Uterus (tissue), 4 donors: ENCODE results near the gene PEX3. TPM values are rescaled to one million over a fixed set of nuclear protein-coding genes. Genes with fewer than 3 reads are reported as not detected.

ENCODE experiments used
- DNase-seq, 2 donors: peaks; one replicate each; pipeline ENCODE4 v3.0.0-alpha.2; 2019 to 2020
- H3K27ac ChIP-seq, 2 donors: fragments of 200-600 bp; sonication (generic); 1 replicate in 1 of 2; 2 replicates in 1 of 2; pipeline ENCODE4 v1.5.1; 2016 to 2018
- H3K27me3 ChIP-seq, 2 donors: fragments of 200-600 bp; sonication (generic); one replicate each; pipeline ENCODE4 v1.5.1; 2018 to 2019; ENCODE audit warnings: control low read depth in 1 of 2
- H3K36me3 ChIP-seq, 2 donors: fragments of 200-600 bp; sonication (generic); one replicate each; pipeline ENCODE4 v1.5.1; 2019; ENCODE audit warnings: control low read depth in 1 of 2
- H3K4me1 ChIP-seq, 2 donors: fragments of 200-600 bp; sonication (generic); one replicate each; pipeline ENCODE4 v1.5.1; 2018 to 2019; ENCODE audit warnings: control low read depth in 1 of 2
- H3K4me3 ChIP-seq, 2 donors: fragments of 200-600 bp; sonication (generic); 1 replicate in 1 of 2; 2 replicates in 1 of 2; pipeline ENCODE4 v1.5.1; 2018 to 2019; ENCODE audit warnings: mild to moderate bottlenecking in 1 of 2
- H3K9me3 ChIP-seq, 2 donors: fragments of 200-600 bp; sonication (generic); one replicate each; pipeline ENCODE4 v1.5.1; 2019; ENCODE audit warnings: control low read depth in 1 of 2
- POLR2A ChIP-seq, 2 donors: fragments of 450-650 bp; IDR thresholded peaks; one replicate each; pipeline ENCODE4 v1.6.1; 2016; ENCODE audit warnings: antibody characterized with exemption in 2 of 2, mild to moderate bottlenecking in 1 of 2, moderate library complexity in 1 of 2
- intact Hi-C: fragments of 100-400 bp; cut with DNase I; formaldehyde crosslinking; loops from one replicate; pipeline ENCODE4 v1.15.1; 2023; ENCODE audit warnings: low total_unique reads
- total RNA-seq, 4 donors: library from RNA; depleted of rRNA in 3 of 4; stranded (reverse); fragments of >200 nt in 3 of 4; gene quantifications; one replicate each; pipeline versions ENCODE4 v1.1.0 to v1.2.4, GENCODE V29; 2014 to 2023
- TF ChIP-seq, protein P1 (sequence below), 4 experiments: fragments of 200-600 bp in 2 of 4; fragments of 450-650 bp in 2 of 4; sonication (generic) in 2 of 4; IDR thresholded peaks; one replicate each; pipeline ENCODE4 v1.5.1; 2016 to 2019; ENCODE audit warnings: antibody characterized with exemption in 4 of 4, mild to moderate bottlenecking in 2 of 4, moderate library complexity in 1 of 4
- donor health status: DM: yes; HTN: yes; CAD: no.

The PEX3 gene
- total RNA-seq, 4 donors from 2014 or later, result 4.1 to 29.7 (median 19.7) TPM

- H3K4me3 ChIP-seq, result no peak overlapping the region
- no peaks in the 10 kb centered on the region for H3K36me3 ChIP-seq
- H3K4me1 ChIP-seq, result no peaks in the 10 kb centered on the region
- TF ChIP-seq, protein P1, sequence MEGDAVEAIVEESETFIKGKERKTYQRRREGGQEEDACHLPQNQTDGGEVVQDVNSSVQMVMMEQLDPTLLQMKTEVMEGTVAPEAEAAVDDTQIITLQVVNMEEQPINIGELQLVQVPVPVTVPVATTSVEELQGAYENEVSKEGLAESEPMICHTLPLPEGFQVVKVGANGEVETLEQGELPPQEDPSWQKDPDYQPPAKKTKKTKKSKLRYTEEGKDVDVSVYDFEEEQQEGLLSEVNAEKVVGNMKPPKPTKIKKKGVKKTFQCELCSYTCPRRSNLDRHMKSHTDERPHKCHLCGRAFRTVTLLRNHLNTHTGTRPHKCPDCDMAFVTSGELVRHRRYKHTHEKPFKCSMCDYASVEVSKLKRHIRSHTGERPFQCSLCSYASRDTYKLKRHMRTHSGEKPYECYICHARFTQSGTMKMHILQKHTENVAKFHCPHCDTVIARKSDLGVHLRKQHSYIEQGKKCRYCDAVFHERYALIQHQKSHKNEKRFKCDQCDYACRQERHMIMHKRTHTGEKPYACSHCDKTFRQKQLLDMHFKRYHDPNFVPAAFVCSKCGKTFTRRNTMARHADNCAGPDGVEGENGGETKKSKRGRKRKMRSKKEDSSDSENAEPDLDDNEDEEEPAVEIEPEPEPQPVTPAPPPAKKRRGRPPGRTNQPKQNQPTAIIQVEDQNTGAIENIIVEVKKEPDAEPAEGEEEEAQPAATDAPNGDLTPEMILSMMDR (IDR thresholded peaks at IDR 0.05), result no peak
- TF ChIP-seq POLR2A (IDR thresholded peaks at IDR 0.05), result no peak
- no peak for DNase-seq
- no peaks in the 10 kb centered on the region for H3K27me3 ChIP-seq
- intact Hi-C loops, result no loop called here
- no peaks in the 10 kb centered on the region for H3K9me3 ChIP-seq
- no peak overlapping the region for H3K27ac ChIP-seq
These were observed 39.6 kb downstream of the PEX3 start for GRCh38 chr6:143490244-143490643.

GRCh38 chr6:143490775-143491174, 40.2 kb downstream of the PEX3 start:
- H3K27ac ChIP-seq, result no peak overlapping the region
- intact Hi-C loops, result no loop called here
- no peaks in the 10 kb centered on the region for H3K9me3 ChIP-seq
- no peak overlapping the region for H3K4me3 ChIP-seq
- H3K4me1 ChIP-seq, result no peaks in the 10 kb centered on the region
- DNase-seq, result no peak
- H3K27me3 ChIP-seq, result no peaks in the 10 kb centered on the region
- H3K36me3 ChIP-seq, result no peaks in the 10 kb centered on the region
- TF ChIP-seq, protein P1 (IDR thresholded peaks at IDR 0.05), result no peak

DNA sequence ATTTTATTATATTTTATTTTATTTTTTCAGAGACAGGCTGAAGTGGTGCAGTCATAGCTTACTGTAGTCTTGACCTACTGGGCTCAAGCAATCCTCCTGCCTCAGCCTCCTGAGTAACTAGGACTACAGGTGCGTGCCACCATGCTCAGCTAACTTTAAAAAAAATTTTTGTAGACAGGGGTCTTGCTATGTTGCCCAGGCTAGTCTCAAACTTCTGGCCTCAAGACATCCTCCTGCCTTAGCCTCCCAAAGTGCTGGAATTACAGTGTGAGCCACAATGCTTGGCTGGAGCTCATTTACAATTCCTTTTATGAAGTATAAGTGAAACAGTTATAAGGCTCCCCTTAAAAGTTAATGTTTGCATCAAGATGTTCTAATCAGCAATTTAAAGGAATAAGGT, 46.4 kb downstream of the PEX3 start:
- no peaks in the 10 kb centered on the region for H3K9me3 ChIP-seq
- TF ChIP-seq POLR2A (IDR thresholded peaks at IDR 0.05), result no peak
- TF ChIP-seq, protein P1 (IDR thresholded peaks at IDR 0.05), result no peak
- no peaks in the 10 kb centered on the region for H3K36me3 ChIP-seq
- H3K27ac ChIP-seq, result no peak overlapping the region
- no peaks in the 10 kb centered on the region for H3K4me1 ChIP-seq
- DNase-seq, result no peak
- H3K4me3 ChIP-seq, result no peak overlapping the region
- intact Hi-C loops, result no loop called here
- H3K27me3 ChIP-seq, result no peaks in the 10 kb centered on the region

DNA sequence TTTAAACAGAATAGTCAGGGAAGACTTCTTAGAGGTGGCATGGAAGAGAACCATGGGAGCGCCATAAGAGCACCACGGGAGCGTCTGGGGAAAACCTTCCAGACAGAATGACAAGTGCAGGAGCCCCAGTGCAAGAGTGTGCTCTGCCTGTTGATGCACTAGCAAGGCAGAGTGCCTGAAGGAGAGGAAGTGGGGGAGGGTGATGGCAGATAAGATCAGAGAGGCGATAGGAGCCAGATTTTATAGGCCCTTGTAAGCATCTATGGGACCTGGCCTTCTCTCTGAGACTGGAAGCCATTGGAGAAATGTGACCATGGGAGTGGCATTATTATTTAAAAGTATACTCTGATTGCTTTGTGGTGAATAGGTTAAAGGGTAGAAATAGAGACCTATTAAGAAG, 47.8 kb downstream of the PEX3 start:
- intact Hi-C loops, result no loop called here
- no peak for DNase-seq
- Histone ChIP-seq H3K36me3 (no peaks in the 10 kb centered on the region), H3K9me3 (no peaks in the 10 kb centered on the region), H3K27ac (no peak overlapping the region), H3K4me3 (no peak overlapping the region), H3K27me3 (no peaks in the 10 kb centered on the region), H3K4me1 (no peaks in the 10 kb centered on the region)
- TF ChIP-seq, protein P1 (IDR thresholded peaks at IDR 0.05), result no peak
- TF ChIP-seq POLR2A (IDR thresholded peaks at IDR 0.05), result no peak

DNA sequence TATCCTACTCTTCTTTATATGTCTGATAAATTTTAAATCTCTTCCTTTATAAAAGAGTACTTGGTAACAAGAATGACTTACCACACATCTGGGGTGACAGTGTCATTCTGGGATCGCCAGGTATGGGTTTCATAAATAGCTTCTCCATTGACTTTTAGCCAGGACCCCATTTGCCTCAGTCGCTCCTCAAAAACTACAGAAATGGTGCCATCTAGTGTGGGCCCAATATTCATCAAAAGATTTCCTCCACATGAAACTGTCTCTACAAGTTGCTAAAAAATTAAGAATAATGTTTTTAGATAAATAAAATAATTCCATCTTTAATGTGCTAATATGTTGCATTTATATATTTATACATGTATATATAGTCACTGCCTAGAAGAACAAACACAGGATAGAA, 51.2 kb downstream of the PEX3 start:
- Histone ChIP-seq H3K27me3 (no peaks in the 10 kb centered on the region), H3K27ac (no peak overlapping the region), H3K4me3 (no peak overlapping the region), H3K36me3 (no peaks in the 10 kb centered on the region), H3K4me1 (no peaks in the 10 kb centered on the region), H3K9me3 (no peaks in the 10 kb centered on the region)
- TF ChIP-seq, protein P1 (IDR thresholded peaks at IDR 0.05), result no peak
- TF ChIP-seq POLR2A (IDR thresholded peaks at IDR 0.05), result no peak
- intact Hi-C loops, result no loop called here
- no peak for DNase-seq
